Measurements from ENCODE around the gene DYNC2H1. TPM values are rescaled to one million over a fixed set of nuclear protein-coding genes. Genes with fewer than 3 reads are reported as not detected.

The DYNC2H1 gene
- total and polyA plus RNA-seq, 4 donors = 0.77 to 3.3 (median 2.1) TPM

GRCh38 chr11:103272876-103273275, 163.7 kb downstream of the DYNC2H1 start:
- Histone ChIP-seq H3K9me3 (ENCODE audit: control insufficient read depth in 4 of 4, low read length in 3 of 4) (no peaks in the 10 kb centered on the region), H3K27ac (ENCODE audit: low read depth in 1 of 2, low read length in 2 of 2) (no peak overlapping the region)
- 99% methylated on average over 2 of the region's 2 CpGs for WGBS

GRCh38 chr11:103274025-103274424, 164.8 kb downstream of the DYNC2H1 start:
- H3K9ac ChIP-seq (ENCODE audit: low read depth in 1 of 2, low read length in 2 of 2) = no peak overlapping the region
- no peaks in the 10 kb centered on the region for H3K27me3 ChIP-seq (ENCODE audit: control insufficient read depth in 4 of 4, insufficient read depth in 4 of 4, low read length in 3 of 4)
- no peaks in the 10 kb centered on the region for H3K36me3 ChIP-seq (ENCODE audit: control insufficient read depth in 4 of 4, insufficient read depth in 3 of 4, low read depth in 1 of 4, low read length in 3 of 4)
- H3K9me3 ChIP-seq (ENCODE audit: control insufficient read depth in 4 of 4, low read length in 3 of 4) = no peaks in the 10 kb centered on the region
- TF ChIP-seq HNF4A (conservative IDR thresholded peaks at IDR 0.05) = no peak
- TF ChIP-seq TAF1 (conservative IDR thresholded peaks at IDR 0.05) = no peak
- no peak for TF ChIP-seq EGR1 (IDR thresholded peaks at IDR 0.05; ENCODE audit: low read depth in 2 of 2)
- no peak for TF ChIP-seq ATF3 (IDR thresholded peaks at IDR 0.05)
- no peak for TF ChIP-seq HNF4G (IDR thresholded peaks at IDR 0.05)
- TF ChIP-seq REST (IDR thresholded peaks at IDR 0.05) = no peak
- TF ChIP-seq YY1 (IDR thresholded peaks at IDR 0.05) = no peak
- TF ChIP-seq ZBTB33 (IDR thresholded peaks at IDR 0.05) = no peak
- no peak overlapping the region for H3K4me3 ChIP-seq (ENCODE audit: low read depth in 1 of 3, low read length in 3 of 3)
- H3K27ac ChIP-seq (ENCODE audit: low read depth in 1 of 2, low read length in 2 of 2) = no peak overlapping the region
- H3K4me1 ChIP-seq (ENCODE audit: control insufficient read depth in 4 of 4, insufficient read depth in 4 of 4, low read length in 3 of 4) = no peaks in the 10 kb centered on the region
- DNase-seq (ENCODE audit: low spot score) = no peak

More at GRCh38 chr11:103272876-103273275, 163.7 kb downstream of the DYNC2H1 start:
- no peak overlapping the region for H3K4me3 ChIP-seq (ENCODE audit: low read depth in 1 of 3, low read length in 3 of 3)
- no peaks in the 10 kb centered on the region for H3K4me1 ChIP-seq (ENCODE audit: control insufficient read depth in 4 of 4, insufficient read depth in 4 of 4, low read length in 3 of 4)
- no peaks in the 10 kb centered on the region for H3K36me3 ChIP-seq (ENCODE audit: control insufficient read depth in 4 of 4, insufficient read depth in 3 of 4, low read depth in 1 of 4, low read length in 3 of 4)
- H3K9ac ChIP-seq (ENCODE audit: low read depth in 1 of 2, low read length in 2 of 2) = no peak overlapping the region
- no peak for TF ChIP-seq JUND (IDR thresholded peaks at IDR 0.05)
- TF ChIP-seq EGR1 (IDR thresholded peaks at IDR 0.05; ENCODE audit: low read depth in 2 of 2) = no peak
- no peak for TF ChIP-seq HNF4G (IDR thresholded peaks at IDR 0.05)
- no peak for TF ChIP-seq CTCF (IDR thresholded peaks at IDR 0.05; ENCODE audit: low read depth, low read length, missing input control)
- TF ChIP-seq TAF1 (conservative IDR thresholded peaks at IDR 0.05) = no peak
- TF ChIP-seq NR2F2 (IDR thresholded peaks at IDR 0.05) = no peak
- no peaks in the 10 kb centered on the region for H3K27me3 ChIP-seq (ENCODE audit: control insufficient read depth in 4 of 4, insufficient read depth in 4 of 4, low read length in 3 of 4)
- no peak for DNase-seq (ENCODE audit: low spot score)

All from liver (tissue), 9 donors.